Activated naive CD4-positive, alpha-beta T cell treated with anti-CD3 and anti-CD28 coated beads, Interleukin-2, amount 50 U/mL, for 24 hours (primary cell): ENCODE measurements around the gene PPA1.
"Not testable (repeated sequence)": the region's sequence is repeated elsewhere in the genome, so short reads cannot be mapped to it uniquely, and the experiment has no call there.

Source experiments
- H3K27ac Mint-ChIP-seq: one replicate; pipeline ENCODE4 v1.8.0; 2021; ENCODE audit warnings: mild to moderate bottlenecking, mixed read lengths
- H3K27me3 Mint-ChIP-seq: one replicate; pipeline ENCODE4 v1.8.0; 2021; ENCODE audit warnings: mixed read lengths
- H3K36me3 Mint-ChIP-seq: one replicate; pipeline ENCODE4 v1.8.0; 2021; ENCODE audit warnings: mixed read lengths
- H3K4me1 Mint-ChIP-seq: one replicate; pipeline ENCODE4 v1.8.0; 2021; ENCODE audit warnings: mixed read lengths
- H3K4me3 Mint-ChIP-seq: one replicate; pipeline ENCODE4 v1.8.0; 2021; ENCODE audit warnings: mild to moderate bottlenecking, mixed read lengths
- H3K9me3 Mint-ChIP-seq: one replicate; pipeline ENCODE4 v1.8.0; 2021; ENCODE audit warnings: mixed read lengths

The PPA1 gene

GRCh38 chr10:70260259-70260658, 27.0 kb upstream of the PPA1 start:
- H3K4me1 Mint-ChIP-seq = peaks cover 10% of the 10 kb centered on the region
- peaks cover 10% of the 10 kb centered on the region for H3K9me3 Mint-ChIP-seq
- no peak overlapping the region for H3K27ac Mint-ChIP-seq
- H3K27me3 Mint-ChIP-seq = peaks cover 14% of the 10 kb centered on the region
- no peaks in the 10 kb centered on the region for H3K36me3 Mint-ChIP-seq
- H3K4me3 Mint-ChIP-seq = no peak overlapping the region

GRCh38 chr10:70258216-70258615, 25.0 kb upstream of the PPA1 start:
- Mint-ChIP-seq H3K36me3 (no peaks in the 10 kb centered on the region), H3K27me3 (peaks cover 18% of the 10 kb centered on the region), H3K4me3 (no peak overlapping the region), H3K4me1 (peaks cover 10% of the 10 kb centered on the region), H3K27ac (no peak overlapping the region), H3K9me3 (peaks cover 10% of the 10 kb centered on the region)

DNA sequence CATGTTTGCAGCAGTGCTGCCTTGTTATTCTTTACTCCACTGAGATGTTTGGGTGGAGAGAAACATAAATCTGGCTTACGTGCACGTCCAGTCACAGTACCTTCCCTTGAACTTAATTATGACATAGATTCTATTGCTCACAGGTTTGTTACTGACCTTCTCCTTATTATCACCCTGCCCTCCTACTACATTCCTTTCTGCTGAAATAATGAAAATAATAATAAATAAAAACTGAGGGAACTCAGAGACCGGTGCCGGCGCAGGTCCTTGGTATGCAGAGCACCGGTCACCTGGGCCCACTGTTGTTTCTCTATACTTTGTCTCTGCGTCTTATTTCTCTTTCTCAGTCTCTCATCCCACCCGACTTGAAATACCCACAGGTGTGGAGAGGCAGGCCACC, 24.6 kb upstream of the PPA1 start:
- H3K4me1 Mint-ChIP-seq = peaks cover 10% of the 10 kb centered on the region
- not testable (repeated sequence) for H3K4me3 Mint-ChIP-seq, H3K9me3 Mint-ChIP-seq, H3K36me3 Mint-ChIP-seq, H3K27ac Mint-ChIP-seq
- peaks cover 18% of the 10 kb centered on the region for H3K27me3 Mint-ChIP-seq

DNA sequence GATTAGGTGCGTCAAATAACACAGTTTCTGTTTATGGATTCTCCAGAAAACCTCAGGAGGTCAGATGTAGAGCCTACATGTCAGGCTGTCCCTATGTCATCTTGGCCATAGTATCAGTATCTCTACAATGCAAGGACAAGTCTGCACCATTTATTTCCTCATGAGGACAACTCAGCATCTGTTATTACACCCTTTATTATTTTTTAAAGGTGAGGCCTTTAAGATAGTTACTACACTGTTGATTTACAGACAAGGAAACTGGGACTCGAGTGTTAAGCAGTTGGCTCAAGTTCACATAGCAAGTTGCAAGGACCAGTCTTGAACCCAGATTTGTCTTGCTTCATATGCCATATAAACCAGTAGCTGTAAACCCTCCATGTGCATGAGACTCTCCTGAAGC, 23.2 kb upstream of the PPA1 start:
- H3K9me3 Mint-ChIP-seq = peaks cover 4% of the 10 kb centered on the region
- peaks cover 15% of the 10 kb centered on the region for H3K27me3 Mint-ChIP-seq
- H3K4me1 Mint-ChIP-seq = peaks cover 10% of the 10 kb centered on the region
- no peaks in the 10 kb centered on the region for H3K36me3 Mint-ChIP-seq
- no peak overlapping the region for H3K27ac Mint-ChIP-seq
- H3K4me3 Mint-ChIP-seq = peak overlapping the region; percentile 59

DNA sequence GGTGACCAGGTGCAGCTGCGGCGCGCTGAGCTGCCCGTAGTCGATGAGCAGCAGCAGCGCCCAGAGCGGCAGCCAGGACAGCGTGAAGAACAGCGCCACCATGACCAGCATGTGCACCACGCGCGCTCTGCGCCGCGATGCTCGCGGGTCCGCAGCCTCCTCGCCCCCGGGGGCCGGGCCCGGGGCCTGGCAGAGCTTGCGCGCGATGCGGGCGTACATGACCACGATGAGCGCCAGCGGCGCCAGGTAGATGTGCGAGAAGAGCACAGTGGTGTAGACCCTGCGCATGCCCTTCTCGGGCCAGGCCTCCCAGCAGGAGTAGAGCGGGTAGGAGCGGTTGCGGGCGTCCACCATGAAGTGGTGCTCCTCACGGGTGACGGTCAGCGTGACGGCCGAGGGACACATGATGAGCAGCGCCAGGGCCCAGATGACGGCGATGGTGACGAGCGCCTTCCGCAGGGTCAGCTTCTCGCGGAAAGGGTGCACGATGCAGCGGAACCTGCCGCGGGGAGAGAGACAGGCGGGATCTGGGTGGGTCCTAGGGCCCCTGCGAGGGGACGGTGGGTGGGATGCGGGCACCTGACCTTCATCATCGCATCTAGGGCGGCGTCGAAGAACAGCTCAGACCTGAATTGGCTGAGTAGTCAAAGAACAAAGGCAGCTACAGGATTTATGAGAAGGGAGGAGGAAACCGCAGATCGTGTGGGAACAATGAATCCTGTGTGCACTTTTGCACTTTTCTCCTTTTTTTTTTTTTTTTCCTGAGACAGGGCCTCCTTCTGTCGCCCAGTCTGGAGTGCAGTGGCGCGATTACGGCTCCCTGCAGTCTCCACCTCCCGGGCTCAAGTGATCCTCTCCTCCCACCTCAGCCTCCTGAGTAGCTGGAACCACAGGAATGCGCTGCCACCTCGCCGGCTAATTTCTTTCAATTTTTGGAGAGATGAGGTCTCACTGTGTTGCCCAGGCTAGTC, 22.4 kb upstream of the PPA1 start:
- peaks cover 15% of the 10 kb centered on the region for H3K27me3 Mint-ChIP-seq
- no peak overlapping the region for H3K27ac Mint-ChIP-seq
- H3K9me3 Mint-ChIP-seq = no peaks in the 10 kb centered on the region
- peaks cover 10% of the 10 kb centered on the region for H3K4me1 Mint-ChIP-seq
- peak overlapping the region; percentile 67 for H3K4me3 Mint-ChIP-seq
- H3K36me3 Mint-ChIP-seq = no peaks in the 10 kb centered on the region

GRCh38 chr10:70254778-70255328, 21.6 kb upstream of the PPA1 start:
- Mint-ChIP-seq H3K4me3 (no peak overlapping the region), H3K9me3 (no peaks in the 10 kb centered on the region), H3K36me3 (no peaks in the 10 kb centered on the region), H3K4me1 (peaks cover 10% of the 10 kb centered on the region), H3K27ac (no peak overlapping the region), H3K27me3 (peaks cover 15% of the 10 kb centered on the region)

GRCh38 chr10:70253878-70254765, 20.9 kb upstream of the PPA1 start:
- peaks cover 10% of the 10 kb centered on the region for H3K4me1 Mint-ChIP-seq
- no peaks in the 10 kb centered on the region for H3K9me3 Mint-ChIP-seq
- H3K27ac Mint-ChIP-seq = no peak overlapping the region
- H3K27me3 Mint-ChIP-seq = peaks cover 15% of the 10 kb centered on the region
- H3K36me3 Mint-ChIP-seq = no peaks in the 10 kb centered on the region
- peak overlapping the region; percentile 13 for H3K4me3 Mint-ChIP-seq

DNA sequence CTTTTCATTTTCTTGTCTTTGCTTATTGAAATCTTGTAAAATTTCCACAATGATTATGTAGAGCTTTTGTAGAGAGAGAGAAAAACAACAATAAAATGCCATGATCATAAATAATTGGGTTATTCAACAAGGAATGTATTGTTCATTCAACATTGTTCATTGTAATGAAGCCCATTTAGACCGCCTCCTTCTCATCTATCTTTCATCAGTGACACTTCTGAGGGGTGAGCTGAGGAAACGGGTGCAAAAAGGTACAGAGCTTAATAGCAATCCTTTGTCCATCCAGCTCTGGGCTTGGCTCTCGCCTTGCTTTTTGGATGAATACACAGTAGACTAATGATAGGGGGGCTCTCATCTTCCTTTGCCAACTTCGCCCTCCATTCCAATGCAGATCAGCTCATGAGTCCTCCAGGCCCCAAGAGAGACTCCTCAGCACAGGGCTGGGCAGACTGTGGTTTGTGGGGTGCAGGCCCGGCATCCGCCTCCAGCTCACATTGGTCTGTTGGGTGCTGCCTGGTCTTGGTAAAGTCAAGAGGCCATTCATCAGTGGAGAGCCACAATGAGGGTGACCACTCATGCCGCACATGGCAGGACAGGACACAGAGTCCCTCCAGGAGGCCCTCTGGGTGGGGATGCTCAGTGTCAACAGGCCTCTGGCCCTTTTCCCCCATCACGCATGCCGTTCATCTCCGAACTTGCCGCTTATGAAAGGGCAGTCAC, 17.9 kb upstream of the PPA1 start:
- Mint-ChIP-seq H3K4me1 (peaks cover 8% of the 10 kb centered on the region), H3K4me3 (no peak overlapping the region), H3K27me3 (peaks cover 8% of the 10 kb centered on the region), H3K27ac (no peak overlapping the region), H3K36me3 (no peaks in the 10 kb centered on the region), H3K9me3 (no peaks in the 10 kb centered on the region)

GRCh38 chr10:70247360-70247759, 14.1 kb upstream of the PPA1 start:
- no peak overlapping the region for H3K4me3 Mint-ChIP-seq
- no peaks in the 10 kb centered on the region for H3K36me3 Mint-ChIP-seq
- peaks cover 1% of the 10 kb centered on the region for H3K27me3 Mint-ChIP-seq
- H3K4me1 Mint-ChIP-seq = no peaks in the 10 kb centered on the region
- no peaks in the 10 kb centered on the region for H3K9me3 Mint-ChIP-seq
- no peak overlapping the region for H3K27ac Mint-ChIP-seq

DNA sequence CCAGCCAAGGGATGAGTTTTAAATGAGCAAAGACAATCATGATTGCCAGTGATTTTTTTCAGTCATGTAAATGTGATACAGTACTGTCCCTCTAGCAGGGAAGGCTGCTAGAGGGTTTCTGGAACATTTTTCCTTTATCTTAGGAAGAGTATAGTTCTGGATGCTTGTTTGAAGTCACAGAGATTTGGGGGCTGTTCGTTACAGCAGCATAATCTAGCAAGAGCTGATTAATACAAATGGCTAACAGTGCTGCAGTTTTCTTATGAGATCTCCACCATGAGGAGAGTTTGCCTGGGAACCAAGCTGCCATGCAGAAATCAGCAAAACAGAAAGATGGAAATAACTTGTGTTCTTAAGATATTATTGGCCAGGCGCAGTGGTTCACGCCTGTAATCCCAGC, 7.9 kb upstream of the PPA1 start:
- no peaks in the 10 kb centered on the region for H3K36me3 Mint-ChIP-seq
- no peak overlapping the region for H3K4me3 Mint-ChIP-seq
- H3K27ac Mint-ChIP-seq = no peak overlapping the region
- no peaks in the 10 kb centered on the region for H3K9me3 Mint-ChIP-seq
- peaks cover 2% of the 10 kb centered on the region for H3K27me3 Mint-ChIP-seq
- H3K4me1 Mint-ChIP-seq = no peaks in the 10 kb centered on the region

DNA sequence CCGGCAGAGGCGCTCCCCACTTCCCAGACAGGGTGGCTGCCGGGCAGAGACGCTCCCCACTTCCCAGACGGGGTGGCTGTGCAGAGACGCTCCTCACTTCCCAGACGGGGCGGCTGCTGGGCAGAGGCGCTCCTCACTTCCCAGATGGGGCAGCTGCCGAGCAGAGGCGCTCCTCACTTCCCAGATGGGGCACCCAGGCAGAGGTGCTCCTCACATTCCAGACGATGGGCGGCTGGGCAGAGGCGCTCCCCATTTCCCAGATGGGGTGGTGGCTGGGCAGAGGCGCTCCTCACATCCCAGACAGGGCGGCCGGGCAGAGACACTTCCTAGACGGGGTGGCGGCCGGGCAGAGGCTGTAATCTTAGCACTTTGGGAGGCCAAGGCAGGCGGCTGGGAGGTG, 6.8 kb upstream of the PPA1 start:
- H3K27me3 Mint-ChIP-seq, H3K4me1 Mint-ChIP-seq, H3K4me3 Mint-ChIP-seq, H3K9me3 Mint-ChIP-seq, H3K27ac Mint-ChIP-seq, H3K36me3 Mint-ChIP-seq: not testable (repeated sequence)

DNA sequence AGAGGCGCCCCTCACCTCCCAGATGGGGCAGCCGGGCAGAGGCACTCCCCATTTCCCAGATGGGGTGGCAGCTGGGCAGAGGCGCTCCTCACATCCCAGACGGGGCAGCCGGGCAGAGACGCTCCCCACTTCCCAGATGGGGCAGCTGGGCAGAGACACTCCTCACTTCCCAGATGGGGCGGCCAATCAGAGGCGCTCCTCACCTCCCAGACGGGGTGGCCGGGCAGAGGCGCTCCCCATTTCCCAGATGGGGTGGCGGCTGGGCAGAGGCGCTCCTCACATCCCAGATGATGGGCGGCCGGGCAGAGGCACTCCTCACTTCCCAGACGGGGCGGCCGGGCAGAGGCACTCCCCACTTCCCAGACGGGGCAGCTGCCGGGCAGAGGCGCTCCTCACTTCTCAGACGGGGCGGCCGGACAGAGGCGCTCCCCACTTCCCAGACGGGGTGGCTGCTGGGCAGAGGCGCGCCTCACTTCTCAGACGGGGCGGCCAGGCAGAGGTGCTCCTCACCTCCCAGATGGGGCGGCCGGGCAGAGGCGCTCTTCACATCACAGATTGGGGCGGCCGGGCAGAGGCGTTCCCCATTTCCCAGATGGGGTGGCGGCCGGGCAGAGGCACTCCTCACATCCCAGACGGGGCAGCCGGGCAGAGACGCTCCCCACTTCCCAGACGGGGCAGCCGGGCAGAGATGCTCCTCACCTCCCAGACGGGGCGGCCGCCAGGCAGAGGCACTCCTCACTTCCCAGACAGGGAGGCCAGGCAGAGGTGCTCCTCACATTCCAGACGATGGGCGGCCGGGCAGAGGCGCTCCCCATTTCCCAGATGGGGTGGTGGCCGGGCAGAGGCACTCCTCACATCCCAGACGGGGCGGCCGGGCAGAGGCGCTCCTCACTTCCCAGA, 6.1 kb upstream of the PPA1 start:
- not testable (repeated sequence) for H3K4me3 Mint-ChIP-seq, H3K9me3 Mint-ChIP-seq, H3K27ac Mint-ChIP-seq, H3K36me3 Mint-ChIP-seq, H3K4me1 Mint-ChIP-seq, H3K27me3 Mint-ChIP-seq

GRCh38 chr10:70237958-70238536, 4.8 kb upstream of the PPA1 start:
- not testable (repeated sequence) for H3K9me3 Mint-ChIP-seq, H3K27me3 Mint-ChIP-seq, H3K27ac Mint-ChIP-seq, H3K36me3 Mint-ChIP-seq, H3K4me3 Mint-ChIP-seq
- H3K4me1 Mint-ChIP-seq = peaks cover 10% of the 10 kb centered on the region

DNA sequence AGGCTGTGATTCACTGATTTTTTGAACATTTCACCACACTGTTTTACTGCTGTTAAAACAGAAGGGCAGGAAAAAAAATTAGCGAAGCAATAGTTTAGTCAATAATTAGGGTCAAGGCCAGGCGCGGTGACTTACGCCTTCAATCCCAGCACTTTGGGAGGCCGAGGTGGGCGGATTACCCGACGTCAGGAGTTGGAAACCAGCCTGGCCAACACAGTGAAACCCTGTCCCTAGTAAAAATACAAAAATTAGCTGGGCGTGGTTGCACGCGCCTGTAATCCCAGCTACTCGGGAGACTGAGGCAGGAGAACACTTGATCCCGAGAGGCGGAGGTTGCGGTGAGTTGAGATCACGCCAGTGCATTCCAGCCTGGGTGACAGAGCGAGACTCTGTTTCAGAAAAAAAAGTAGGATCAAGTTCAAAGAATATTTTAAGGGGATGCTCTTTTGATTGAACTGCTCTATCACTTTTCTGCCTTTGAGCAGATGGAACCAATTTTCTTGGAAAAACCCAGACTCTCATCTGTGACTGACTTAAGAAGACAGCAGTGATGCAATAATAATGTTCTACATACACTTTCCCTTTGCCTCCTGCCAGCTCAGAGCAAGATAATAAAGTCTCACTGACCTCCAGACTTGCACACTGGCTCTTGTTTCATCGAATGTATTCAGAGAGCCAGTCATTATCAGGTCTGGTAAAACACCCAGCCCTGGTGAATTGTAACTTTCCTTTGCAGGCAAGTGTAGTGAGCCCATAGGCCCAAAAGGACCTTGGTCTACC, 1.6 kb upstream of the PPA1 start:
- Mint-ChIP-seq H3K4me1 (peaks cover 21% of the 10 kb centered on the region), H3K27ac (peak overlapping the region; percentile 74), H3K36me3 (peaks cover 7% of the 10 kb centered on the region), H3K4me3 (no peak overlapping the region), H3K9me3 (no peaks in the 10 kb centered on the region), H3K27me3 (peaks cover 2% of the 10 kb centered on the region)
